ENCODE results near the gene HDAC9.
A peak's percentile ranks its signal among the peaks of the same experiment; 100 is the strongest.
"Not testable (repeated sequence)": the region's sequence is repeated elsewhere in the genome, so short reads cannot be mapped to it uniquely, and the experiment has no call there.

Gene HDAC9

GRCh38 chr7:18736012-18736411, 240.5 kb downstream of the HDAC9 start:
- DNase-seq = not testable (repeated sequence)

GRCh38 chr7:18740579-18740988, 245.0 kb downstream of the HDAC9 start:
- no peak for DNase-seq

GRCh38 chr7:18753972-18754610, 258.5 kb downstream of the HDAC9 start:
- peak; percentile 97 for DNase-seq

GRCh38 chr7:18754766-18755165, 259.2 kb downstream of the HDAC9 start:
- peak; percentile 51 for DNase-seq

GRCh38 chr7:18755793-18756192, 260.2 kb downstream of the HDAC9 start:
- DNase-seq = no peak

- no peak for DNase-seq
Measured at GRCh38 chr7:18756378-18757050, 261.0 kb downstream of the HDAC9 start.

GRCh38 chr7:18760046-18760445, 264.5 kb downstream of the HDAC9 start:
- no peak for DNase-seq

GRCh38 chr7:18760631-18761445, 265.3 kb downstream of the HDAC9 start:
- peak; percentile 11 for DNase-seq

- DNase-seq = peak; percentile 89
Measured at GRCh38 chr7:18762189-18762588, 266.6 kb downstream of the HDAC9 start.

- DNase-seq = peak; percentile 46
Measured at GRCh38 chr7:18768256-18768655, 272.7 kb downstream of the HDAC9 start.

GRCh38 chr7:18770154-18770811, 274.7 kb downstream of the HDAC9 start:
- DNase-seq = peak; percentile 84

- peak; percentile 39 for DNase-seq
Measured at GRCh38 chr7:18770822-18771221, 275.3 kb downstream of the HDAC9 start.

- peak; percentile 81 for DNase-seq
Measured at GRCh38 chr7:18771834-18772566, 276.5 kb downstream of the HDAC9 start.

GRCh38 chr7:18772567-18772965, 277.0 kb downstream of the HDAC9 start:
- DNase-seq = no peak

- no peak for DNase-seq
Measured at GRCh38 chr7:18777314-18777713, 281.8 kb downstream of the HDAC9 start.

- peak; percentile 95 for DNase-seq
Measured at GRCh38 chr7:18778594-18778993, 283.0 kb downstream of the HDAC9 start.

GRCh38 chr7:18780266-18780665, 284.7 kb downstream of the HDAC9 start:
- no peak for DNase-seq

GRCh38 chr7:18780938-18781337, 285.4 kb downstream of the HDAC9 start:
- DNase-seq = no peak

- DNase-seq = no peak
Measured at GRCh38 chr7:18786196-18786727, 290.7 kb downstream of the HDAC9 start.

- DNase-seq = no peak
Measured at GRCh38 chr7:18786796-18787195, 291.2 kb downstream of the HDAC9 start.

GRCh38 chr7:18788026-18788425, 292.5 kb downstream of the HDAC9 start:
- no peak for DNase-seq

All from fibroblast of skin of abdomen (primary cell).